ENCODE measurements around the gene LIPC.

LIPC gene

GRCh38 chr15:58551084-58551763 lies 119.4 kb downstream of the LIPC start:
- Histone ChIP-seq H2BK15ac (ENCODE audit: low read length) (no peak overlapping the region), H3K4me1 (ENCODE audit: control insufficient read depth in 2 of 2, insufficient read depth in 1 of 2, low read depth in 1 of 2, low read length in 2 of 2) (peaks cover 0 to 6% of the 10 kb centered on the region in 2 donors), H3K4me2 (ENCODE audit: insufficient read depth, low read length, poor library complexity, severe bottlenecking) (no peak overlapping the region), H3K9ac (ENCODE audit: low read depth, low read length, poor library complexity) (no peak overlapping the region), H3K27me3 (ENCODE audit: control insufficient read depth in 3 of 3, insufficient read depth in 3 of 3, low read depth in 1 of 3, low read length in 3 of 3) (no peaks in the 10 kb centered on the region), H2AFZ (ENCODE audit: low read length) (peak overlapping the region; percentile 50), H3K23ac (ENCODE audit: low read depth, low read length, poor library complexity) (no peak overlapping the region), H4K8ac (ENCODE audit: low read depth, low read length) (no peak overlapping the region), H3K4ac (ENCODE audit: low read length) (no peak overlapping the region), H3K4me3 (ENCODE audit: low read length in 2 of 2) (no peak overlapping the region), H3K36me3 (replicated peaks in 1 of 2; ENCODE audit: control insufficient read depth in 2 of 2, insufficient read depth in 2 of 2, low read length in 2 of 2) (no peaks in the 10 kb centered on the region), H2AK5ac (ENCODE audit: low read depth, low read length) (no peak overlapping the region), H3K79me1 (ENCODE audit: low read depth, low read length) (no peaks in the 10 kb centered on the region), H3K14ac (ENCODE audit: low read length) (no peak overlapping the region), H3K9me3 (replicated peaks in 1 of 2; ENCODE audit: control insufficient read depth in 2 of 2, insufficient read depth in 1 of 2, low read depth in 1 of 2, low read length in 2 of 2) (no peaks in the 10 kb centered on the region), H2BK5ac (ENCODE audit: low read length) (no peak overlapping the region), H4K91ac (ENCODE audit: low read depth, low read length, poor library complexity) (no peak overlapping the region), H2BK12ac (ENCODE audit: low read length) (no peak overlapping the region), H3K27ac (replicated peaks; ENCODE audit: low read length) (no peak overlapping the region), H2BK120ac (ENCODE audit: low read depth, low read length) (no peak overlapping the region), H3K18ac (ENCODE audit: low read length) (no peak overlapping the region)
- WGBS, 2 donors (ENCODE audit: extremely low coverage in 2 of 2, insufficient read length in 2 of 2, insufficient replicate concordance in 1 of 2): no CpG with 5 or more reads among the region's 10 CpGs
- DNase-seq (ENCODE audit: low spot score): no peak

- Histone ChIP-seq H3K4me2 (ENCODE audit: insufficient read depth, low read length, poor library complexity, severe bottlenecking) (no peak overlapping the region), H3K27ac (replicated peaks; ENCODE audit: low read length) (no peak overlapping the region), H3K9ac (ENCODE audit: low read depth, low read length, poor library complexity) (peak overlapping the region; percentile 50), H2BK120ac (ENCODE audit: low read depth, low read length) (no peak overlapping the region), H2BK15ac (ENCODE audit: low read length) (no peak overlapping the region), H3K27me3 (ENCODE audit: control insufficient read depth in 3 of 3, insufficient read depth in 3 of 3, low read depth in 1 of 3, low read length in 3 of 3) (no peaks in the 10 kb centered on the region), H3K4me3 (ENCODE audit: low read length in 2 of 2) (no peak overlapping the region), H3K9me3 (replicated peaks in 1 of 2; ENCODE audit: control insufficient read depth in 2 of 2, insufficient read depth in 1 of 2, low read depth in 1 of 2, low read length in 2 of 2) (no peaks in the 10 kb centered on the region), H2AFZ (ENCODE audit: low read length) (peak overlapping the region; percentile 50), H2AK5ac (ENCODE audit: low read depth, low read length) (no peak overlapping the region), H2BK12ac (ENCODE audit: low read length) (no peak overlapping the region), H3K18ac (ENCODE audit: low read length) (peak overlapping the region; percentile 17), H3K4me1 (ENCODE audit: control insufficient read depth in 2 of 2, insufficient read depth in 1 of 2, low read depth in 1 of 2, low read length in 2 of 2) (peaks cover 0 to 6% of the 10 kb centered on the region in 2 donors), H4K8ac (ENCODE audit: low read depth, low read length) (no peak overlapping the region), H3K79me1 (ENCODE audit: low read depth, low read length) (no peaks in the 10 kb centered on the region), H4K91ac (ENCODE audit: low read depth, low read length, poor library complexity) (no peak overlapping the region), H2BK5ac (ENCODE audit: low read length) (no peak overlapping the region), H3K4ac (ENCODE audit: low read length) (no peak overlapping the region), H3K36me3 (replicated peaks in 1 of 2; ENCODE audit: control insufficient read depth in 2 of 2, insufficient read depth in 2 of 2, low read length in 2 of 2) (no peaks in the 10 kb centered on the region), H3K14ac (ENCODE audit: low read length) (no peak overlapping the region), H3K23ac (ENCODE audit: low read depth, low read length, poor library complexity) (no peak overlapping the region)
- DNase-seq (ENCODE audit: low spot score): no peak
- no CpG with 5 or more reads among the region's 23 CpGs for WGBS, 2 donors (ENCODE audit: extremely low coverage in 2 of 2, insufficient read length in 2 of 2, insufficient replicate concordance in 1 of 2)
Measured at GRCh38 chr15:58551764-58552504, 120.1 kb downstream of the LIPC start.

- Histone ChIP-seq H2AK5ac (ENCODE audit: low read depth, low read length) (no peak overlapping the region), H3K4me3 (ENCODE audit: low read length in 2 of 2) (no peak overlapping the region), H2AFZ (ENCODE audit: low read length) (peak overlapping the region; percentile 50), H3K18ac (ENCODE audit: low read length) (peak overlapping the region; percentile 33), H2BK15ac (ENCODE audit: low read length) (no peak overlapping the region), H3K4me1 (ENCODE audit: control insufficient read depth in 2 of 2, insufficient read depth in 1 of 2, low read depth in 1 of 2, low read length in 2 of 2) (peaks cover 0 to 6% of the 10 kb centered on the region in 2 donors), H3K27ac (replicated peaks; ENCODE audit: low read length) (no peak overlapping the region), H3K36me3 (replicated peaks in 1 of 2; ENCODE audit: control insufficient read depth in 2 of 2, insufficient read depth in 2 of 2, low read length in 2 of 2) (no peaks in the 10 kb centered on the region), H3K9ac (ENCODE audit: low read depth, low read length, poor library complexity) (no peak overlapping the region), H4K8ac (ENCODE audit: low read depth, low read length) (no peak overlapping the region), H3K79me1 (ENCODE audit: low read depth, low read length) (no peaks in the 10 kb centered on the region), H2BK120ac (ENCODE audit: low read depth, low read length) (no peak overlapping the region), H3K23ac (ENCODE audit: low read depth, low read length, poor library complexity) (no peak overlapping the region), H4K91ac (ENCODE audit: low read depth, low read length, poor library complexity) (no peak overlapping the region), H2BK5ac (ENCODE audit: low read length) (no peak overlapping the region), H3K9me3 (replicated peaks in 1 of 2; ENCODE audit: control insufficient read depth in 2 of 2, insufficient read depth in 1 of 2, low read depth in 1 of 2, low read length in 2 of 2) (no peaks in the 10 kb centered on the region), H3K4ac (ENCODE audit: low read length) (no peak overlapping the region), H2BK12ac (ENCODE audit: low read length) (no peak overlapping the region), H3K27me3 (ENCODE audit: control insufficient read depth in 3 of 3, insufficient read depth in 3 of 3, low read depth in 1 of 3, low read length in 3 of 3) (no peaks in the 10 kb centered on the region), H3K14ac (ENCODE audit: low read length) (peak overlapping the region; percentile 95), H3K4me2 (ENCODE audit: insufficient read depth, low read length, poor library complexity, severe bottlenecking) (no peak overlapping the region)
- no peak for DNase-seq (ENCODE audit: low spot score)
- WGBS, 2 donors (ENCODE audit: extremely low coverage in 2 of 2, insufficient read length in 2 of 2, insufficient replicate concordance in 1 of 2): no CpG with 5 or more reads among the region's 24 CpGs
Measured at GRCh38 chr15:58552505-58553364, 120.9 kb downstream of the LIPC start.

All from neuronal stem cell (in vitro differentiated cells).